Epithelial cell of prostate (primary cell): ENCODE measurements around the gene CPE.
"Not testable (repeated sequence)": the region's sequence is repeated elsewhere in the genome, so short reads cannot be mapped to it uniquely, and the experiment has no call there.

Experiments used
- DNase-seq: peaks from one replicate; pipeline ENCODE4 v3.0.0-alpha.2; 2011; ENCODE audit warnings: low read depth, low spot score
- H3K27ac ChIP-seq: fragments of 450-650 bp; 2 replicates; pipeline ENCODE4 v1.5.1; 2017; ENCODE audit warnings: mild to moderate bottlenecking

The CPE gene

DNA sequence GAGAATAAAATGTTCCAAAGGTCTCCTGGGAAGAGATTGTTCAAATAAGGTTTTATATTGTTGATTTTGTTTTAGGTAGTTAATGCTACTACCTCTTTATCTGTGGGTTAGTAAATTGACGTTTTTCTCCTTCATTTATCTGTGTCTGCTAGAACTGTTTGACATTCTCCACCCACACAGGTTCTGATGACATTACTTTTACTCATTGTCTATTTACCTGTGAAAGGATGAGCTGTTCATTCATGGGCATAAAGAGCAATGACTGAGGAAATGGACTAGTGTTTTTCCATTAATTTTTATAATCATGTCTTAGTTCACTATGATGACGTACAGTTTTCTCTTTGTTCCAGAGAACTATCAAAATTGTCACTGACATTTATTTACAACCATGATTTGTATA, 75.6 kb downstream of the CPE start:
- H3K27ac ChIP-seq = no peak overlapping the region
- DNase-seq = no peak

GRCh38 chr4:165457793-165458192, 79.0 kb downstream of the CPE start:
- H3K27ac ChIP-seq = no peak overlapping the region
- DNase-seq = no peak

DNA sequence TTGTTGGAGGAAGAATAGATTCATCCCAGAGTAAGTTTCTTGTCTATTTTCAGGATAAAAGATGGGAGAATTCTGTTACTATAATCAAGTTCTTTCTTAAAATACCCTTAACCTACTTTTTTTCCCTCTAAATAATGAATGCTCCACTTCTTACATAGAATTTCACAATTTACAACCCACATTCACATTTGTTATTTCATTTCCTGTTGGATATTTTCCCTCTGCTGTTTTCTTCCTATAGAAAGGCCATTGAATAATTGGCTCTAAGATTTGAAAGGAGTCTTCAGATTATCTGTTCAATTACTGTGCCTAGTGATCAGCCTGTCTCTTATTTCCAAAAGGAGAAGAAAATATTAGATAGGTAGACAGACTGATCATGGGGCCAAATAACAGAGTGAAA, 79.7 kb downstream of the CPE start:
- DNase-seq = no peak
- H3K27ac ChIP-seq = no peak overlapping the region

- no peak for DNase-seq
- no peak overlapping the region for H3K27ac ChIP-seq
These were observed 82.5 kb downstream of the CPE start for GRCh38 chr4:165461159-165461821.

DNA sequence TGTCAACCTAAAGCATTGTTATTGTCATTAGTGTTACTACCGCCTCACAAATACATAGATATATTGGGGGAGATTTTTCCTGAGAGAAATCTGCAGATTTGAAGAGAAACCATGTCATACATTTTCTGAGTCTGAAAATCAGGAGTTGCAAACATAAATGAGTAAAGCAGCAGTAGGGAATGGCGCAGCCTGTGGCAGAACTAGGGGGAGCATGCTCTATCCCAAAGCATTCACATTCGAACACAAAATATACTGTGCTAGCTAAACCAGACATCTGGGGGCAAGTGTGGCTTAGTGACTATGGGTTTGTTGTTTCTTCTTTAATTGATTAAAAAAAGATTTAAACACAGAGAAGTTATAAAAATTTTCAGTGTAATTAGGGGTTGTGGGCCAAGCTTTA, 83.2 kb downstream of the CPE start:
- no peak overlapping the region for H3K27ac ChIP-seq
- DNase-seq = no peak

DNA sequence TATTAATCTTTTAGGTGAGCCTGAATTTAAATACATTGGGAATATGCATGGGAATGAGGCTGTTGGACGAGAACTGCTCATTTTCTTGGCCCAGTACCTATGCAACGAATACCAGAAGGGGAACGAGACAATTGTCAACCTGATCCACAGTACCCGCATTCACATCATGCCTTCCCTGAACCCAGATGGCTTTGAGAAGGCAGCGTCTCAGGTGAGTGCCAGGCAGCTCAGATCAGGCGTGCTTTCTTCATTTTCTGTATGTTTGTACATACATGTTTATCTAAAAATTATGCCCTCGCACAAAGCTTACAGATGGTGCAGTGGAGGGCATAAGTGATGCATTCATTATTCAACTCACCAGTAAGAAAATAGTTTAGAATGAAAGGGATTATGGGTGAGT, 85.6 kb downstream of the CPE start:
- no peak for DNase-seq
- no peak overlapping the region for H3K27ac ChIP-seq

DNA sequence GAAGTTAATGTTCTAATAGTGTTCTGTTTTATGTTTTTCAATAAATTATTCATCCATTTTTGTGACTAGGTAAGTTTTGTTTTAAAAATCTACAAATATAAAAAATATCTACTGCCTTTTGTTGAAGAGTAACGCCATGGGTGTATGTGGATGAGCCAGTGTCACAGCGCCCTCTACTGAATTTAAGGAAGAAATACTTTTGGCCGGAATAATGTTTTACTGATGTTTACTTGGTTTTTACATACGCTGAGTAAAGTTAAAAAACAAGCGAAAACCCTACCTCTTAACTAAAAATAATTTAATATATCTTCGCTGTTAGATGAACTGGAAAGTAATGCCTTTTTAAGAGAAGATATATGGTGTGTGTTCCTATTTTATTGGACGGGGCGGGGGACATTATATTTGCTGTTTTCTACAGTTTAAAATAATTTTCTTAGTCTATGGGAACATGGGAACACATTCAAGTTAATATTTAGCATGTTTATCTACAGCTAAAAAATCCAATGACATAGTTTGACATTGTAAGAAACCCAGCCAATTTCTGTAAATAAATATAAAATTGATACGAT, 86.1 kb downstream of the CPE start:
- H3K27ac ChIP-seq = no peak overlapping the region
- no peak for DNase-seq

GRCh38 chr4:165470009-165470408, 91.2 kb downstream of the CPE start:
- H3K27ac ChIP-seq = no peak overlapping the region
- no peak for DNase-seq

DNA sequence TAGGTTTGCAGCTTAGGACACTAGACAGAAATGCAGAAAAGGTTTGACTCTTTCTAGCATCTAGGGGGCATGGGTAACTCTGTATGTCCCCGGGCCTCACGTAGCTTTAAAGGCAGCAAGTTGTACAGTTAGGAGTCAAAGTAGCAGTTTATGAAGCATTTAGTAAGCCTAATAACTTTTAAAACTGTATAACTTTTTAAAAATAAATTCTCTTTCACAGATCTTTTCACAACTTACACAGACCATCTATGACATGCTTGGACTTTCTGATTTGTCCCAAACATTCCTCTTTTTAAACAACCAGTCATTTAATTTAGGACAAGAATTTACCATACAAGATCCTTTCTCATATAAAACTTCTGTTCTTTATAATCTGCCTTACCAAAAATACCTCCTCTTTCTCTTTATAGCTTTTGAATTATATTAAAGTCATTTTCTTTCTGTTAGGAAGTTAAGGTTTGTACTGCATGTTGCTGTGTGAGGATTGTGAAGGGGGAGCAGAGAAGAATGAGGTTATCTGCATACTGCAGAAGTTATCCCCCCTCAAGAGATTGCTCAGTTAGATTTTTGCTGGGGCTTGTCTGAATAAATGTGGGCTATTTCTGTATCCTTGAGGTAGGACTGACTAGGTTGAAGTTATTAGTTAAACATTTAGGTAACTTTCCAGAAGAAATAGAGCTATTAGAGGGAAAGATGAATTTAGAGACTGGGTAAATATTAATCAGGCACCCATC, 94.3 kb downstream of the CPE start:
- H3K27ac ChIP-seq = no peak overlapping the region
- DNase-seq = no peak

- DNase-seq = no peak
These were observed 96.2 kb downstream of the CPE start for GRCh38 chr4:165474784-165475705.

GRCh38 chr4:165475706-165476070, 96.9 kb downstream of the CPE start:
- peak overlapping the region; percentile 74 for H3K27ac ChIP-seq
- DNase-seq = no peak

More at GRCh38 chr4:165474784-165475705, 96.2 kb downstream of the CPE start:
- H3K27ac ChIP-seq = no peak overlapping the region

GRCh38 chr4:165476214-165477098, 97.6 kb downstream of the CPE start:
- DNase-seq = peak; percentile 89
- H3K27ac ChIP-seq = peak overlapping the region; percentile 74

GRCh38 chr4:165477799-165478198, 99.0 kb downstream of the CPE start:
- no peak for DNase-seq
- H3K27ac ChIP-seq = peak overlapping the region; percentile 74

DNA sequence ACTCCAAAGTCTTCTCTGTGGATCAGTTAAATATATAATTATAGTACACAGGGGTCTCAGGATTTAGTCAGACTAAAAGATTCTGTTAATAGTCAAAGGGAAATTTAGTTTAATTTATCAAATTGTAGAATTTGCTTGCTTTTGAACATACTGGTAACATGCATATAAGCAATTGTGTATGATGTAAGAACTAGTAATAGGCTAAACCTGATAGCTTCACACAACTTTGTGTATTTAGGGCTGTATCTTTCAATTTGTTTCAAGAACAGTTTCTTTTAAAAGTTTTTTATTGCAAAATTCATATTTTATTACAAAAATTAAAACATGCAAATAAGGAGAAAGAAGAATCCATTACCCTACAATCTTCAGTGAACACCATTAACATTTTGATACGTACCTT, 99.5 kb downstream of the CPE start:
- H3K27ac ChIP-seq = no peak overlapping the region
- no peak for DNase-seq

DNA sequence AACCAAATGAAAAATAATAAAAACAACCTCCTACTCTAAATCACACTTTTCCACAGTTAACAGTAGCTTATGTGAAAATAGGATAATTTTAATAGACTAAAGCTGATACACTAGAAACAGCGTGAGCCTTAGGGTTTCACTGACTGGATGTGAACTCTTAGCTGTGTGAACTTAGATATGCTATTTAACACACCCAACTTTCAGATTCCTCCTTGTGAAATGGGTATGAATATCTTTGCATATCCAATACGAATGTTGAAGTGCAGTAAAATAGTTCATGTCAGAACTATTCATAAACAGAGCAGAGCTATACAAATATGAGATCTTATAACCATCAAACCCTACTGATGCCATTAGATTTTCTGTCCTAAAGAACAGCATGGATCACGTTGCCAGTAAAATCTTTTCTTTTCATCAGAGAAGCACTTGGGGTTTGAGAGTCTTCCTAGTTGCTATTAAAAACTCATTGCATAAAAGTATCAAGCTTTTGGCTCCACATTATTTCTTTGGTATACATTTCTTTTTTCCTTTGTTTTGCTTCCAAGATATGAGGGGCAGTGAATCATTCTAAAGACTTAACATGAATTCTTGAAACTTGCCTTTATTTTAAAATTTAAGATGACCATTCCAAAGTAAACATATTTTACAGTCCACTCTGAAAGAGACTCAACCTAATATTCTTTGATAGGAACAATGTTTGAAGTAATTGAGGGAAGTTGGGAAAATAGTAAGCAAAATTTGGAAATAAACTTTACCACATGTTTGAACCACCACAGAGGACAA, 102.4 kb downstream of the CPE start:
- H3K27ac ChIP-seq = no peak overlapping the region
- DNase-seq = no peak

- no peak overlapping the region for H3K27ac ChIP-seq
- peak; percentile 49 for DNase-seq
These were observed 111.0 kb downstream of the CPE start for GRCh38 chr4:165489786-165490185.

GRCh38 chr4:165492583-165492982, 113.8 kb downstream of the CPE start:
- not testable (repeated sequence) for DNase-seq, H3K27ac ChIP-seq

- no peak overlapping the region for H3K27ac ChIP-seq
- DNase-seq = no peak
These were observed 114.6 kb downstream of the CPE start for GRCh38 chr4:165493359-165493758.
